ENCODE measurements around the gene HMOX2.

GRCh38 chr16:4442371-4442770, 33.8 kb upstream of the HMOX2 start:
- TF ChIP-seq, protein P1, sequence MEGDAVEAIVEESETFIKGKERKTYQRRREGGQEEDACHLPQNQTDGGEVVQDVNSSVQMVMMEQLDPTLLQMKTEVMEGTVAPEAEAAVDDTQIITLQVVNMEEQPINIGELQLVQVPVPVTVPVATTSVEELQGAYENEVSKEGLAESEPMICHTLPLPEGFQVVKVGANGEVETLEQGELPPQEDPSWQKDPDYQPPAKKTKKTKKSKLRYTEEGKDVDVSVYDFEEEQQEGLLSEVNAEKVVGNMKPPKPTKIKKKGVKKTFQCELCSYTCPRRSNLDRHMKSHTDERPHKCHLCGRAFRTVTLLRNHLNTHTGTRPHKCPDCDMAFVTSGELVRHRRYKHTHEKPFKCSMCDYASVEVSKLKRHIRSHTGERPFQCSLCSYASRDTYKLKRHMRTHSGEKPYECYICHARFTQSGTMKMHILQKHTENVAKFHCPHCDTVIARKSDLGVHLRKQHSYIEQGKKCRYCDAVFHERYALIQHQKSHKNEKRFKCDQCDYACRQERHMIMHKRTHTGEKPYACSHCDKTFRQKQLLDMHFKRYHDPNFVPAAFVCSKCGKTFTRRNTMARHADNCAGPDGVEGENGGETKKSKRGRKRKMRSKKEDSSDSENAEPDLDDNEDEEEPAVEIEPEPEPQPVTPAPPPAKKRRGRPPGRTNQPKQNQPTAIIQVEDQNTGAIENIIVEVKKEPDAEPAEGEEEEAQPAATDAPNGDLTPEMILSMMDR (IDR thresholded peaks at IDR 0.05; ENCODE audit: low read length) = no peak
- TF ChIP-seq EZH2 (IDR thresholded peaks at IDR 0.05; ENCODE audit: borderline replicate concordance, low read length) = no peak
